GM19452 (cell line): ENCODE data around the gene MYO5C.

Experiments
- ATAC-seq: cut with Tn5 transposase; IDR thresholded peaks from one replicate; pipeline ENCODE4 v1.9.1; 2021; ENCODE audit not compliant: unreplicated experiment

MYO5C gene, protein sequence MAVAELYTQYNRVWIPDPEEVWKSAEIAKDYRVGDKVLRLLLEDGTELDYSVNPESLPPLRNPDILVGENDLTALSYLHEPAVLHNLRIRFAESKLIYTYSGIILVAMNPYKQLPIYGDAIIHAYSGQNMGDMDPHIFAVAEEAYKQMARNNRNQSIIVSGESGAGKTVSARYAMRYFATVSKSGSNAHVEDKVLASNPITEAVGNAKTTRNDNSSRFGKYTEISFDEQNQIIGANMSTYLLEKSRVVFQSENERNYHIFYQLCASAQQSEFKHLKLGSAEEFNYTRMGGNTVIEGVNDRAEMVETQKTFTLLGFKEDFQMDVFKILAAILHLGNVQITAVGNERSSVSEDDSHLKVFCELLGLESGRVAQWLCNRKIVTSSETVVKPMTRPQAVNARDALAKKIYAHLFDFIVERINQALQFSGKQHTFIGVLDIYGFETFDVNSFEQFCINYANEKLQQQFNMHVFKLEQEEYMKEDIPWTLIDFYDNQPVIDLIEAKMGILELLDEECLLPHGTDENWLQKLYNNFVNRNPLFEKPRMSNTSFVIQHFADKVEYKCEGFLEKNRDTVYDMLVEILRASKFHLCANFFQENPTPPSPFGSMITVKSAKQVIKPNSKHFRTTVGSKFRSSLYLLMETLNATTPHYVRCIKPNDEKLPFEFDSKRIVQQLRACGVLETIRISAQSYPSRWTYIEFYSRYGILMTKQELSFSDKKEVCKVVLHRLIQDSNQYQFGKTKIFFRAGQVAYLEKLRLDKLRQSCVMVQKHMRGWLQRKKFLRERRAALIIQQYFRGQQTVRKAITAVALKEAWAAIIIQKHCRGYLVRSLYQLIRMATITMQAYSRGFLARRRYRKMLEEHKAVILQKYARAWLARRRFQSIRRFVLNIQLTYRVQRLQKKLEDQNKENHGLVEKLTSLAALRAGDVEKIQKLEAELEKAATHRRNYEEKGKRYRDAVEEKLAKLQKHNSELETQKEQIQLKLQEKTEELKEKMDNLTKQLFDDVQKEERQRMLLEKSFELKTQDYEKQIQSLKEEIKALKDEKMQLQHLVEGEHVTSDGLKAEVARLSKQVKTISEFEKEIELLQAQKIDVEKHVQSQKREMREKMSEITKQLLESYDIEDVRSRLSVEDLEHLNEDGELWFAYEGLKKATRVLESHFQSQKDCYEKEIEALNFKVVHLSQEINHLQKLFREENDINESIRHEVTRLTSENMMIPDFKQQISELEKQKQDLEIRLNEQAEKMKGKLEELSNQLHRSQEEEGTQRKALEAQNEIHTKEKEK (N-terminal part only)

GRCh38 chr15:52295421-52296001 is at the start of gene MYO5C:
MYO5C (minus strand) TSS chr15:52295804; CDS start chr15:52295636, 168 bp downstream.
- ATAC-seq = no peak

DNA sequence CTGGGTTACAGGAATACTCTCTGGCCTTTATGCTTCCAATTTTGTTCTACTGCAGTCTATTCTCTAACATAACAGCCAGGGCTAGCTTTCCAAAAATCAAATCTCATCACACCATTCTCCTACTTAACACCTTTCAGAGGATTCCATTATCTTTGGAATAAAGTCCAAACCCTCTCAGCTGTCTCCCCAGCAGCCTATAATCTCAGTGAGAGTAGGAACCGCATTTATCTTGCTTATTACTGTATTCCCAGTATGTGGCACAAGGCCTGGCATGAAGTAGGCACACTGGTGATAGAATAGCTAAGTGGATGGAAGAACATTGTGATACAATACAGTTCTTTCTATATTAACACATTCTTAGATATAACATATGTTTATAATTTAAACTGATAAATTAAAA is 49.0 kb upstream of the MYO5C start:
- ATAC-seq = no peak

GRCh38 chr15:52343831-52344230 is 48.2 kb upstream of the MYO5C start:
- no peak for ATAC-seq

DNA sequence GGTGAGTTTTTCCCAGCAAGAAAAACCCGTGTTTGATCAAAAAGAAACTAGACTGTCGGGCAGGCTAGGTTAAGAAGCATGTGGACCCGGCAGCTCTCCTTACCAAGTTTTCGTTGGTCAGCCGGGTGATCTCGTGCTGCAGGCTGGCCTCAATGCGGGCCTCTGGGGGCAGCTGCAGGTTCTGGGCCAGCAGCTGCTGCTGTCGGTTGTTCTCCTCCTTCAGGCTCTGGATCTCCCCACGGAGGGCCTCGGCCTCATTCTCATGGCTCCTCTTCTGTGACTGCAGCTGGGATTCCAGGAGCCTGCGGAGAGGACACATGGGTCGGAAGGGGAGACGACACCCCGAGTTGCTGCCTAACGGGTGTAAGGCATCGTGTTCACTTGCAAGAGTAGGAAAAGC is 44.5 kb upstream of the MYO5C start:
- ATAC-seq = no peak

- no peak for ATAC-seq
Observed at GRCh38 chr15:52338891-52339290, 43.3 kb upstream of the MYO5C start.

GRCh38 chr15:52338058-52338457 is 42.5 kb upstream of the MYO5C start:
- no peak for ATAC-seq

GRCh38 chr15:52337198-52337853 is 41.7 kb upstream of the MYO5C start:
- ATAC-seq = no peak

GRCh38 chr15:52336529-52336928 is 40.9 kb upstream of the MYO5C start:
- no peak for ATAC-seq

DNA sequence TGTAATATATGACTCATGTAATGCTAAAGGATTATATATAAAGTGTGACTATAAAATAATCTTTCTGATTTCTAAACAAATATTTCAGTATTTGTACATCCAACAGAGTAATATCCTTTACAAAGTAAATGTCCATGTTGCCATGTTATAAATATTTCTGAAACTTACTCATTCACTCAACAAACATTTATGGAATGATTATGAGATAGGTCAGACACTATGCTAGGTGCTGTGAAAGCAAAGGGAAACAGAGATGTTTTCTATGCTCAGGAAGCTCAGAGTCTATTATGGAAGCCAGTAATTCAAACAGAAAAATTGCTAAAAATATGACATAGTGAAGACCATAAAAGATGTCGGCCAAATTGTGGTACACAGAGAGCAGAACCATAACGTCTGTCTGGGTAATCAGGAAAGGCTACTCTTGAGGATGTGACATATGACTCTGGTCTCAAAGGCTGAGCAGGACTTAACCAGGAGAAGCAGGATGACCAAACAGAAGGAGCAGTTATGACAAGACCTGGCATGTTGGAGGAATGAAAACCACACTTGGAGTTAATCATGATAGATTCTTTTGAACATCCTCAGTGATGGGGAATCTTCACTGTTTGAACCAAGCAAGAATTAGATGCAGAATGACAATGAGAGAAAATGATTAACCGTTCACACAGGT is 39.0 kb upstream of the MYO5C start:
- ATAC-seq = no peak

- ATAC-seq = peak; percentile 91
Observed at GRCh38 chr15:52331490-52332240, 36.1 kb upstream of the MYO5C start.

DNA sequence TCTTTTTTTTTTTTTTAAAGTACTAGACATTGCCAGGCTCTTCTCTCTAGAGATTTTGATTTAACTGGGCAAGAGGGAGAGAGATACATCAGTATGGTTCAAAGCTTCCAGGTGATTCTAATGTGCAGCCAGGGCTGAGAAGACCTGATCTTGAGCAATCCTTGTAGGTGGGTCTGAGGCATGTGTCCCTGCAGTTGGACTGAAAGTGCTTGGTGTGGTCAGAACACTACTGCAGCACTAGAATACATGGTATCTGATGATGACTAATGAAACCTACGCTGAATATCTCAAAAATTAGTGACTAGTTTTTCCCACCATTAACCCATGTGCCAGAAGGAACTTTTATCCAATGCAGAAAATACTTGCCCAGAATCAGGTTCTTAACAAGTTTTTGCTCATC is 34.4 kb upstream of the MYO5C start:
- no peak for ATAC-seq

DNA sequence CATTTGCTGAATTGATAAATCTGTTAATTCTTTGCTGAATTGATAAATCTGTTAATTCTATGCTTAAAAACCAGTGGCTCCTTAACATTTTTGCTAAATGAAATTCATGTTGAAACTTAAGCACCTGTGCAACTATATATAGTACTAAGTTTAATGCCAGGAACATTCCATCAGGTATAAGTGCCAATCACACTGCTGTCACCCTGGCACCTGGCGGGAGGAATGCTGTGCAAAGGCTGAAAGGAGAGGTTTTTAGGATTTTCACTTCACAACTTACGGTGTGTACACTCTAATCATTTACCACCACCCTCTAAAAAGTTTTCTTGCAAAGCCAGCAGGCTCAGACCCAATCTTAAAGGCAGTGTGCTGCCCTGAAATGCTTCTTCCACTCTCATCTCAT is 33.5 kb upstream of the MYO5C start:
- ATAC-seq = no peak

GRCh38 chr15:52328680-52329079 is 33.1 kb upstream of the MYO5C start:
- no peak for ATAC-seq

DNA sequence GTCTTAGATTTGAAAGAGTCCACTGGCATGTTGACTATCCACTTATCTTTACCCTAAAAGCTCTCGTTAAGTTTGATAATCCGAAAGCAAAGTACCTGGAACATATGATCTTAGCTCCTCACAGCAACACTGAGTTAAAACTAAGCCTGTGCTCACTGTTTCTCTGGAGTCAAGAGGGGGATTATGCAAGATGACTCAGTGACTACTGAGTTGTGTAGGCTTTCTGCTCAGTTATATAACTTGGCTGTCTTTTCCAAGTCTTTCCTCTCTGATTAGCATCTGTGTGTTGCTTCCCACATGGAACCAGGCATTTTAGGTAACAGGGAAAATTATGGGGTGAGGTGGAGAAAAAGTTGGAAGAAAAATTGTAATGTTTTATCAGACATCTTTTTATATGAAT is 31.2 kb upstream of the MYO5C start:
- ATAC-seq = no peak

GRCh38 chr15:52324109-52324508 is 28.5 kb upstream of the MYO5C start:
- no peak for ATAC-seq

GRCh38 chr15:52318729-52319500 is 23.3 kb upstream of the MYO5C start:
- no peak for ATAC-seq

DNA sequence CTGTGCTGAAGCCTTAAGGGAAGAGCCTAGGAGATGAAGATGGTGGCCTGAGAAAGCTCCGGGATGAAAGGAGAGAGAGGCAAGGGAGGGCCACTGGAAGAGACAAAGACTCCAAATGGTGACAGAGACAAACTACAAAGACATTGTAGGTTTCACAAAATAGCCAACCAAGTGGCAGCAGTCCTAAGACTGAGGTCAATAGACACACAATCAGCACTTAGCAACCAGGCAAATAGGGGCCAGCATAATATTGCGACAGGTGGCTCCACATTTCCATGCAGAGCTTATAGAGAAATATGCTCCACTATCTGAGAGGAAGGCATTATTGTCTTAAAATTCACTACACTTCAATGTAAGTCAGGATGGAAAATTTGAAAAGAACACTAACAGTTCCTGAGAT is 22.1 kb upstream of the MYO5C start:
- no peak for ATAC-seq

GRCh38 chr15:52317022-52317421 is 21.4 kb upstream of the MYO5C start:
- no peak for ATAC-seq
